Measurements from ENCODE around the gene MOCOS. TPM values are rescaled to one million over a fixed set of nuclear protein-coding genes. Genes with fewer than 3 reads are reported as not detected.

MOCOS gene
- total RNA-seq, 4 donors from 2014 or later: 2.6 to 5.7 (median 4.4) TPM

GRCh38 chr18:36298126-36298741, 110.9 kb downstream of the MOCOS start:
- TF ChIP-seq EP300 (IDR thresholded peaks at IDR 0.05; ENCODE audit: low read depth): no peak
- TF ChIP-seq POLR2AphosphoS5 (IDR thresholded peaks at IDR 0.05): no peak
- no peak for TF ChIP-seq CTCF (IDR thresholded peaks at IDR 0.05)
- TF ChIP-seq POLR2A (IDR thresholded peaks at IDR 0.05): no peak
- no peak for DNase-seq
- in situ Hi-C loops (cut with MboI; ENCODE audit: low pct_ligation_motif_present in 1 of 4, low pct_unique_long_range_greater_than_20kb in 1 of 4, low sequenced_read_pairs in 3 of 4) (loop anchor here in 2 of 4 donors (25.0 kb wide), 3 partner anchors 286 to 561 kb away; no protein-coding TSS in a partner anchor), intact Hi-C loops (cut with DNase I; ENCODE audit: low total_unique reads) (no loop called here)
- Histone ChIP-seq H3K4me3 (peak overlapping the region; percentile 53 to 87 (median 57)), H3K4me1 (peaks cover 14 to 25% (median 22%) of the 10 kb centered on the region in 4 donors), H3K36me3 (no peaks in the 10 kb centered on the region), H3K27me3 (peaks cover 63% of the 10 kb centered on the region), H3K27ac (peak overlapping the region in 1 of 4 donors; percentile 31), H3K9me3 (no peaks in the 10 kb centered on the region)
- WGBS, 2 donors (ENCODE audit: low coverage in 1 of 2): 6% methylated on average over 49 of the region's 67 CpGs; no CpG with 5 or more reads in 1 of the 2 donors

GRCh38 chr18:36299015-36299414, 111.7 kb downstream of the MOCOS start:
- H3K36me3 ChIP-seq: no peaks in the 10 kb centered on the region
- H3K27ac ChIP-seq: no peak overlapping the region
- H3K27me3 ChIP-seq: peaks cover 63% of the 10 kb centered on the region
- no peak for DNase-seq
- intact Hi-C loops (cut with DNase I; ENCODE audit: low total_unique reads): no loop called here
- 79 to 90% methylated on average over 2 to 6 of the region's 6 CpGs for WGBS, 2 donors (ENCODE audit: low coverage in 1 of 2)
- peaks cover 14 to 25% (median 22%) of the 10 kb centered on the region in 4 donors for H3K4me1 ChIP-seq
- in situ Hi-C loops (cut with MboI; ENCODE audit: low pct_ligation_motif_present in 1 of 4, low pct_unique_long_range_greater_than_20kb in 1 of 4, low sequenced_read_pairs in 3 of 4): loop anchor here in 2 of 4 donors (25.0 kb wide), 3 partner anchors 287 to 562 kb away; no protein-coding TSS in a partner anchor
- TF ChIP-seq CTCF (IDR thresholded peaks at IDR 0.05): no peak
- no peak for TF ChIP-seq EP300 (IDR thresholded peaks at IDR 0.05; ENCODE audit: low read depth)
- TF ChIP-seq POLR2A (IDR thresholded peaks at IDR 0.05): no peak
- no peak for TF ChIP-seq POLR2AphosphoS5 (IDR thresholded peaks at IDR 0.05)
- no peaks in the 10 kb centered on the region for H3K9me3 ChIP-seq
- no peak overlapping the region for H3K4me3 ChIP-seq

GRCh38 chr18:36300211-36300610, 112.9 kb downstream of the MOCOS start:
- in situ Hi-C loops (cut with MboI; ENCODE audit: low pct_ligation_motif_present in 1 of 4, low pct_unique_long_range_greater_than_20kb in 1 of 4, low sequenced_read_pairs in 3 of 4): no loop called here
- H3K27me3 ChIP-seq: peaks cover 54% of the 10 kb centered on the region
- no peak for DNase-seq
- peaks cover 14 to 25% (median 22%) of the 10 kb centered on the region in 4 donors for H3K4me1 ChIP-seq
- no peak overlapping the region for H3K27ac ChIP-seq
- intact Hi-C loops (cut with DNase I; ENCODE audit: low total_unique reads): no loop called here
- no peaks in the 10 kb centered on the region for H3K9me3 ChIP-seq
- no peaks in the 10 kb centered on the region for H3K36me3 ChIP-seq
- no peak for TF ChIP-seq POLR2A (IDR thresholded peaks at IDR 0.05)
- no peak for TF ChIP-seq EP300 (IDR thresholded peaks at IDR 0.05; ENCODE audit: low read depth)
- no peak for TF ChIP-seq CTCF (IDR thresholded peaks at IDR 0.05)
- no peak for TF ChIP-seq POLR2AphosphoS5 (IDR thresholded peaks at IDR 0.05)
- 89% methylated on average over 4 of the region's 6 CpGs; no CpG with 5 or more reads in 1 of the 2 donors for WGBS, 2 donors (ENCODE audit: low coverage in 1 of 2)
- H3K4me3 ChIP-seq: no peak overlapping the region

- intact Hi-C loops (cut with DNase I; ENCODE audit: low total_unique reads): no loop called here
- no peaks in the 10 kb centered on the region for H3K9me3 ChIP-seq
- in situ Hi-C loops (cut with MboI; ENCODE audit: low pct_ligation_motif_present in 1 of 4, low pct_unique_long_range_greater_than_20kb in 1 of 4, low sequenced_read_pairs in 3 of 4): no loop called here
These were observed 114.6 kb downstream of the MOCOS start for GRCh38 chr18:36301884-36302283.

More at GRCh38 chr18:36301884-36302283, 114.6 kb downstream of the MOCOS start:
- WGBS, 2 donors (ENCODE audit: low coverage in 1 of 2): 85 to 87% methylated on average over 4 to 5 of the region's 5 CpGs
- Histone ChIP-seq H3K36me3 (no peaks in the 10 kb centered on the region), H3K27me3 (peaks cover 38% of the 10 kb centered on the region), H3K27ac (no peak overlapping the region), H3K4me1 (peaks cover 8 to 16% (median 13%) of the 10 kb centered on the region in 4 donors), H3K4me3 (no peak overlapping the region)
- no peak for DNase-seq
- TF ChIP-seq POLR2A (IDR thresholded peaks at IDR 0.05): no peak
- TF ChIP-seq POLR2AphosphoS5 (IDR thresholded peaks at IDR 0.05): no peak
- TF ChIP-seq CTCF (IDR thresholded peaks at IDR 0.05): no peak
- no peak for TF ChIP-seq EP300 (IDR thresholded peaks at IDR 0.05; ENCODE audit: low read depth)

All from transverse colon (tissue), 4 donors.